Neural progenitor cell (in vitro differentiated cells): Measurements from ENCODE around the gene MROH2A.

Experiments
- CTCF ChIP-seq: fragments of 200-600 bp; sonication (generic); IDR thresholded peaks from 2 replicates; pipeline ENCODE4 v1.5.1; 2017; ENCODE audit warnings: antibody characterized with exemption, mild to moderate bottlenecking
- EZH2 ChIP-seq: fragments of 200-600 bp; sonication (generic); IDR thresholded peaks from 2 replicates; pipeline ENCODE4 v1.6.1; 2017; ENCODE audit warnings: antibody characterized with exemption, mild to moderate bottlenecking, moderate library complexity
- EZH2phosphoT487 ChIP-seq: fragments of 200-600 bp; sonication (generic); IDR thresholded peaks from 2 replicates; pipeline ENCODE4 v1.6.1; 2017; ENCODE audit warnings: antibody characterized with exemption

- no peak for TF ChIP-seq CTCF
- no peak for TF ChIP-seq EZH2
- TF ChIP-seq EZH2phosphoT487 = no peak
Observed at GRCh38 chr2:233815861-233816260, 37.7 kb downstream of the MROH2A start.
